ENCODE measurements around the gene CIT.
A peak's percentile ranks its signal among the peaks of the same experiment; 100 is the strongest.

Gene CIT

GRCh38 chr12:119665164-119665929, 211.8 kb downstream of the CIT start:
- H3F3A ChIP-seq (ENCODE audit: low read depth), result peaks cover 6% of the 10 kb centered on the region; the same call in 1 of the 2 replicates
- H3K4me2 ChIP-seq (ENCODE audit: low read depth, low read length, poor library complexity, severe bottlenecking), result peak overlapping the region; percentile 96
- H3K79me2 ChIP-seq (ENCODE audit: insufficient read depth, low read length), result peaks cover 32% of the 10 kb centered on the region
- no peak overlapping the region for H3K4me3 ChIP-seq (ENCODE audit: low read length, poor library complexity, severe bottlenecking)
- TF ChIP-seq CTCF (conservative IDR thresholded peaks at IDR 0.05; ENCODE audit: low read length) (no peak), EZH2phosphoT487 (IDR thresholded peaks at IDR 0.05; ENCODE audit: borderline replicate concordance) (no peak)
- H3K36me3 ChIP-seq (ENCODE audit: insufficient read depth, low read length), result 0 out of 2 replicates have a peak, but pooled peaks cover 3% of the 10 kb centered on the region
- H3K4me1 ChIP-seq (ENCODE audit: insufficient read depth, low read length, poor library complexity, severe bottlenecking), result peaks cover 40% of the 10 kb centered on the region
- H4K20me1 ChIP-seq (ENCODE audit: insufficient read depth, low read length, poor library complexity, severe bottlenecking), result peaks cover 13% of the 10 kb centered on the region
- peaks cover 5% of the 10 kb centered on the region for H3K27me3 ChIP-seq (ENCODE audit: insufficient read depth, low read length, poor library complexity, severe bottlenecking)
- peak overlapping the region; percentile 95; the same call in 1 of the 2 replicates for H2AFZ ChIP-seq (ENCODE audit: low read length)
- no peaks in the 10 kb centered on the region for H3K9me3 ChIP-seq (ENCODE audit: insufficient read depth, low read depth, low read length)
- H3K9me2 ChIP-seq (replicated peaks; ENCODE audit: low read depth, low read length), result no peaks in the 10 kb centered on the region
- H3K9ac ChIP-seq (ENCODE audit: low read depth, low read length, poor library complexity, severe bottlenecking), result peak overlapping the region; percentile 77

- H2AFZ ChIP-seq (ENCODE audit: low read length), result no peak overlapping the region
Measured at GRCh38 chr12:119664642-119665041, 212.5 kb downstream of the CIT start.

GRCh38 chr12:119661882-119662281, 215.2 kb downstream of the CIT start:
- no peaks in the 10 kb centered on the region for H3K36me3 ChIP-seq (ENCODE audit: insufficient read depth, low read length)
- H4K20me1 ChIP-seq (ENCODE audit: insufficient read depth, low read length, poor library complexity, severe bottlenecking), result no peaks in the 10 kb centered on the region
- H3K9ac ChIP-seq (ENCODE audit: low read depth, low read length, poor library complexity, severe bottlenecking), result no peak overlapping the region
- TF ChIP-seq EZH2phosphoT487 (IDR thresholded peaks at IDR 0.05; ENCODE audit: borderline replicate concordance) (no peak), CTCF (conservative IDR thresholded peaks at IDR 0.05; ENCODE audit: low read length) (no peak)
- H3F3A ChIP-seq (ENCODE audit: low read depth), result 0 out of 2 replicates have a peak, but pooled peaks cover under 1% of the 10 kb centered on the region
- H3K4me3 ChIP-seq (ENCODE audit: low read length, poor library complexity, severe bottlenecking), result no peak overlapping the region
- H3K79me2 ChIP-seq (ENCODE audit: insufficient read depth, low read length), result peaks cover 3% of the 10 kb centered on the region; the same call in 1 of the 2 replicates
- H3K9me2 ChIP-seq (replicated peaks; ENCODE audit: low read depth, low read length), result no peaks in the 10 kb centered on the region
- no peaks in the 10 kb centered on the region for H3K27me3 ChIP-seq (ENCODE audit: insufficient read depth, low read length, poor library complexity, severe bottlenecking)
- H3K4me2 ChIP-seq (ENCODE audit: low read depth, low read length, poor library complexity, severe bottlenecking), result no peak overlapping the region
- H2AFZ ChIP-seq (ENCODE audit: low read length), result no peak overlapping the region
- H3K9me3 ChIP-seq (ENCODE audit: insufficient read depth, low read depth, low read length), result no peaks in the 10 kb centered on the region
- peaks cover 21% of the 10 kb centered on the region for H3K4me1 ChIP-seq (ENCODE audit: insufficient read depth, low read length, poor library complexity, severe bottlenecking)

More at GRCh38 chr12:119664642-119665041, 212.5 kb downstream of the CIT start:
- no peak overlapping the region for H3K4me2 ChIP-seq (ENCODE audit: low read depth, low read length, poor library complexity, severe bottlenecking)
- H3K4me3 ChIP-seq (ENCODE audit: low read length, poor library complexity, severe bottlenecking), result no peak overlapping the region
- H3K9me2 ChIP-seq (replicated peaks; ENCODE audit: low read depth, low read length), result no peaks in the 10 kb centered on the region
- H3F3A ChIP-seq (ENCODE audit: low read depth), result peaks cover 6% of the 10 kb centered on the region; the same call in 1 of the 2 replicates
- H3K27me3 ChIP-seq (ENCODE audit: insufficient read depth, low read length, poor library complexity, severe bottlenecking), result peaks cover 5% of the 10 kb centered on the region
- H3K36me3 ChIP-seq (ENCODE audit: insufficient read depth, low read length), result 0 out of 2 replicates have a peak, but pooled peaks cover 3% of the 10 kb centered on the region
- H4K20me1 ChIP-seq (ENCODE audit: insufficient read depth, low read length, poor library complexity, severe bottlenecking), result peaks cover 7% of the 10 kb centered on the region
- peaks cover 33% of the 10 kb centered on the region for H3K4me1 ChIP-seq (ENCODE audit: insufficient read depth, low read length, poor library complexity, severe bottlenecking)
- H3K9ac ChIP-seq (ENCODE audit: low read depth, low read length, poor library complexity, severe bottlenecking), result no peak overlapping the region
- peaks cover 25% of the 10 kb centered on the region for H3K79me2 ChIP-seq (ENCODE audit: insufficient read depth, low read length)
- H3K9me3 ChIP-seq (ENCODE audit: insufficient read depth, low read depth, low read length), result no peaks in the 10 kb centered on the region
- no peak for TF ChIP-seq CTCF (conservative IDR thresholded peaks at IDR 0.05; ENCODE audit: low read length)
